COLO668 (cell line): Measurements from ENCODE around the gene PEA15.
A peak's percentile ranks its signal among the peaks of the same experiment; 100 is the strongest.

ENCODE experiments used
- DNase-seq: peaks from one replicate; lab custom pipeline; 2025; ENCODE audit not compliant: unreplicated experiment; lab: John Stamatoyannopoulos, UW

PEA15 gene

GRCh38 chr1:160207771-160208556 is 2.8 kb downstream of the PEA15 start:
- DNase-seq: no peak

DNA sequence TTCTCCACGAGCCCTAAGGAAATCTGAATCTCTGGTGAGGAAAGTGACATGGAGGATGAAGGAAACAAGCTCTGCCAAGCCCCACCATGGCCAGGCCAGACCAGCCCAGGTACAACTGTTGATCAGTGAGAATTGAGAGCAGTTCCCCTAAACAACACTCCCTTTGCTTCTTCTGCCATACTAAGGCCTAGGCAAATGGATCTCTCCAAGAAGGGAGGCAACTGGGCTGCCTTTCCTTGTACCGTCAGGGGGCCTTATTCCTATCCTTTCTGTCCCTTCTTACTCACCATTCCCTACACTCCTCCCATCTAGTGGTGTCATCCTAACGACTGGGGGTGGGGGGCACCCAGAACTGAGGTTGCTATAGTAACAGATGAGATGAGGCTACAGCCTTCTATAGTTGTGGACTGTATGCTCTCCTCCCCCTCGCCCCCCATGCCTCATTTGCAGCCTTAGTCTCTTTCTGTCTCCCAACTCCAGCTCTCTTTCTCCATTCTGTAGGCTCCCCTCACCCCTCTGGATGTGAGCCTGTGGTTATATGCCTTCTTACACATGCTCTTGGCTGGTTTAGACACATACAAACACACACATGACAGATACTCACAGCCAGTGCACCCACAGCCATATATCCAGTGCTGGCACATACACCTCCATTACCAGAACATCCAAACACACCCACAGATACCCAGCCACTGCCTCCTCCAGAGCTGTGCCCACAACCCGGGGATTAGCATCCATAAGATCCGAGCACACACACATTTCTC is 3.6 kb downstream of the PEA15 start:
- DNase-seq: no peak

DNA sequence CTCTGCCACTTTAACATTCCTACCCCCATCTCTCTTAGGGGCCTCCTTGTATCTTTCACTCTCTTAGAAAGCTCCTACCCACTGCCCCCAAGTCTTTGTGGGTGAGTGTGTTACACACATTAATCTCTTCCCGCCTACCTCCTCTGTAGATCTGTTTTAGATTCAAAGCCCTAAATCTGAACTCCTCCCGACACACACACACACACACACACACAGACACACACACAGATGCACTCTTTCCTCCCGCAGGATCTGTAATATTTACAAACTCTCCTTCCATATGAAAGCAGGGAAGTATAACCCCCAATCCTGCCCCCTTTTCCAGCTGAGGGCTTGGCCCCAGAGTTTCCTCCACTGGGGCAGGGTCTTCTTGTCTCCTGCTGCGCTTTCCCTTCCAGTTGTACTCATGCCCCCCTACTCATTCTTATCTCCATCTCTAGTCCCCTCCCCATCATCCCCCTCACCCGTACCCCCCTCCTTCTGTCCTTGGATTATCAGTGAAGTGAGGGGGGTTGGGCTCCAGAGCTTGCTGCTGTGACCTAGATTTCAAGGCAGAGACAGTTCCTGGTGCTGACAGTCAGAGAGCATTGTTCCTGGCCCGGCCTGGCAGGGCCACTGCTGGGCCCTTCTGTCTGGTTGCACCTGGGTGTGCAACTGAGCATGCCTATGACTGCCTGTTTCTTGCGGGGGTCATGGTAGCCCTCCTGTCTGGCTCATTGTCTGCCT is 4.3 kb downstream of the PEA15 start:
- no peak for DNase-seq

DNA sequence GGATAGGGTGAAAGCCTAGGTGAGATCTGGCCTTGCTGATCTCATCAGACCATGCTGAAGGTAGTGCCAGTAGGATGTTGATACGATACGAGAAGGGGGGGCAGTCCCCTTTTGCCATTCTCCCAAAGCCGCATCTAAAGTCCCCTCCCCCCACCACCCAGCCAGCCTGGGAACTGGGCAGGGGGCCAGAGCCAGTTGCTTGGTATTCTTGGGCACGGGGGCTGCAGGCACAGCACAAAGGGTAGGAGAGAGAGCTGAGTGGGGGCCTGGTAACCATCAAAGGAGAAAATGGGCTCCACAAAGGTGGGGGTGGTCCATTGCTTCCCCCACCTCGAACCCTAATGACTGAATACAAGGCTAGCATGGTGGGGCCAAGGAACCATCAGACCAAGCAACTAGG is 5.4 kb downstream of the PEA15 start:
- DNase-seq: no peak

DNA sequence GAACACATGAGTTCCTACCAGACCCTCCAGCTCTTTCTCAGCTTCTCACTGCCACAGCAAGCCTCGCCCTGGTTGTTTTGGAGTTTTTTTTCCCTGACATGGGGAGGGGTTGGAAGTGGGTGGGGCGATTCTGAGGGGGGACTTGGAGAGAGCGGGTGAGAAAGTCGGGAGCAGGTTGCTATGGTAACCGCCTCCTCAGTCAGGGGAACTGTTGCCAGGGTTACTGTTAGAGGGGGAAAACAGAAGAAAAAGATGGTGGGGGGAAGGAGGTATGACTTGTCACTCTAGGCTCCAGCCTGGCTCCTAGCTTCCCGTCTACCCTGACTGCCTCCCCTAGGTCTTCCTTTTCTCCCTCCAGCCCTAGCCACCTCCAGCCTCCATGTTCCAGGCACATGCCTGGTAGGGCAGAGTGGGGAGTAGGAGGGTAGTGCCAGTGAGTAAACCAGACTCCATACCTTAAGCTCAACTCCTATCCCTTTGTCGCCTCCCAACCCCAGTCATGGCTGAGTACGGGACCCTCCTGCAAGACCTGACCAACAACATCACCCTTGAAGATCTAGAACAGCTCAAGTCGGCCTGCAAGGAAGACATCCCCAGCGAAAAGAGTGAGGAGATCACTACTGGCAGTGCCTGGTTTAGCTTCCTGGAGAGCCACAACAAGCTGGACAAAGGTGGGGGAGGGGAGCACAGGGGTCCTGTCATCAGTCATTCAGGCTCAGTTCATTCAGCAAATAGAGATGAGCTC is 6.0 kb downstream of the PEA15 start:
- DNase-seq: no peak

DNA sequence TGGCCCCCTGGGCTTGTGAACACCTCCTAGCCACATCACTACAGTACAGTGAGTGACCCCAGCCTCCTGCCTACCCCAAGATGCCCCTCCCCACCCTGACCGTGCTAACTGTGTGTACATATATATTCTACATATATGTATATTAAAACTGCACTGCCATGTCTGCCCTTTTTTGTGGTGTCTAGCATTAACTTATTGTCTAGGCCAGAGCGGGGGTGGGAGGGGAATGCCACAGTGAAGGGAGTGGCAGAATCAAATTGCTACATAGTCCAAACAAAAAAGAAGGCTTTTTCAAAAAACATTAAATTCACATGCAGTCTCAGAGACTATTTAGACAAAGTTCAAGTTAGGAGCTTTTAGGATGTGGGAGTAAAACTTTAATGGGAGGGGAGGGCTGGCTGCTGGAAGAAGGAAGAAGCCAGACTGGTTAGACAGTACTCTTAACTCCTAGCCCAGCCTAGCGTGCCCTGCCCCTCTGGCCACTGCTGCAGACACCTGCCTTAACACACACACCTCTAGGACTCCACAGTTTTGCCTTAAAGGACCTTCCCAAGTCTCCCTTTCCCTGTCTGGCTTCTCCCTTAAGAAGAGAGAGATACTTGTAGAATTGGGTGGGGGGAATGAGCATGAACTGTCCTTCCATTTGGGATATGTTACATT is 9.4 kb downstream of the PEA15 start:
- no peak for DNase-seq

GRCh38 chr1:160216301-160216700 is 11.1 kb downstream of the PEA15 start:
- no peak for DNase-seq

DNA sequence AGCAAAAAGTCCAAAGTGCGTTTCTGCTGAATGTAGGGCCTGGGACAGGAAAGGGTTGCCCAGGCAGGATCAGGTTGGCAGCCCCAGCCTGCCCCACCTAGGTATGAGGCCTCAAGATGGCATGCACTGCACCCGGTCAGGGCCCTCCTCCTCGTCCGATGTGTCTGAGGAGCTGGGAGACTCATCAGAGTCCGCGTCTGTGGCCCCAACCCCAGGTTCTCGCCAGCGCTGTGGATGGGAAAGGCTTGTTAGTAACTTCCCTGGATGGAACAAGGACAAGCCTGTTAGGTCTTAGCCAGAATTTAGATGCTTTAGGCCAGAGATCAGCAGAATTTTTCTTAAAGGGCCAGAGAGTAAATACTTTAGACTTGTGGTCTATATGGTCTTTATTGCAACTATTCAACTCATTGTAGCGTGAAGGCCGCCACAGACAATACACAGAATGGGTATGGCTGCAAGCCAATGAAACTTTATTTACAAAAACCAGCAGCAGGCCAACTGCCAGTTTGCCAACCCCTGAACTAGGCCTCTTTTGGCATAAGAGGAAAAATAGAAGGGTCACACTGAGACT is 12.4 kb downstream of the PEA15 start:
- DNase-seq: no peak

- DNase-seq: peak; percentile 15
Measured at GRCh38 chr1:160219062-160219929, 14.1 kb downstream of the PEA15 start.

DNA sequence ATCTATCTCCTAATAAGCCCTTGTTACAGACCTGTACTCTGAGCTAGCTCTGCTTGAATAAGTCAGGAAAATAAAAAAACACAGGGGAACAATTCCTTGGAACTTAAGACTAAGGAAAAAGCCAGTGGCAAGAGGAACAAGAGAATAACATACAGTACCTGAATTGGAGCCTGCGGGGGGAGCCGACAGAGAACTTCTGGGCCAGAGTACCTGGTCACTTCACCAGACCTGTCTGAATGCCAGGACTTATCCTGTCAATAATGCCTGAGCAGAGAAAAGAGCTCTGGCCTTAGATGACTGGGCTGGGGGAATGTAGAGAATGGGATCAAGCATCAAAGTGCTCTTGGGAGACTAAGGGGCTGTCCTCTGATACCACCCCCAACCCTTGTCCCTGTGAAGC is 15.1 kb downstream of the PEA15 start:
- DNase-seq: no peak

DNA sequence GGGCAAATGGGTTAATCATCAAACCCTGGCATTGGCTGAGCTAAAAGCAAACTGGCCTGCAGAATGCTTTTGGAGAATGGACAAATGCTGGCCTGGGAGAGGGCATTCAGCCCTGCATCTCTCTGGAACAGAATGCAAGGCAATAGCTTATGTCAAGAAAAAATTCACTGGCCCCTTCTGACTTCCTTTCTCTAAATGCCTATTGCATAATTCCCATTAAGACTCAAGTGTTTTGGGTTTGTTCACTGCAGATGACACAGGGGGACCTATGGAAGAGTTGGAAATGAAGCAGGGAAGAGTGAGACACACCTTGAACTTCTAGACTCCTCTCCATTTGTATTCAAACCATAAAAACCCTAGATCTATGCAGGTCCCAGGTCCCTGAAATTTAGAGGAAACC is 15.9 kb downstream of the PEA15 start:
- DNase-seq: no peak

GRCh38 chr1:160222546-160222945 is 17.4 kb downstream of the PEA15 start:
- no peak for DNase-seq

DNA sequence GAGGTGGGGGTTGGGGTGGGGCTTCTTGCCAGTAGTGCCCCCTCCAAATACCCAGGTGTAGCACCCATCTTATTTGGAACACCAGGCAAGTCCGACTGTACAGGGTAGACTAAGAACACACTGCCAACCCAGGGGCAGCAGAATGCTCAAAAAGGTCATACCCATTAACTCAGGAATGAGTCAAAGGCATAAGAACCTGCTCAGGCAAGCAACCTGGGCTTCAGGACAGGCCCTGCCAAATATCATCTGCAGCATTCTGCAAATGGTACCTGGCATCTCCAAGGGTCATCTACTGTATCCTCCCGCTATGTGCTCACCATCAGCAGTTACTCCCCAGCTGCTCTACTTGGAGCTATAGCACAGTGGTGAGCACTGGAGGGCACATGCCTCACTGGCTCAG is 19.4 kb downstream of the PEA15 start:
- no peak for DNase-seq

GRCh38 chr1:160225345-160225744 is 20.2 kb downstream of the PEA15 start:
- no peak for DNase-seq

DNA sequence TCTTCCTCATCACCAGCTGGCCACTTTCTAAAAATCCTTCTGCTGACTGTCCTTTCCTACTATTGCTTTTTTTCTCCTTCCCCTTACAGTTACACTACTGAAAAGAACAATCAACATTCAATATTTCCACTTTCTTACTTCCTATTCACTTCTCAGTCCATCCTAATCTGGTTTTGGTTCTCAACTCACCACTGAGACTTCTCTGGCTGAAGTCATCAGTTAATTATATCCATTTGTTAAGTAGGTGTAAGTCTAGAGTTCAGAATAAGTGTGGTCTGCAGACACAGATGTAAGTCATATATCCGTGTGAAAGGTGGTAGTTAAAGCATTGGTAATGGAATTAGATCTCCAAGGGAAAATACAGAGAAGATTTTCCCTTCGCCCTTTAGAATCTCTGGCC is 21.4 kb downstream of the PEA15 start:
- DNase-seq: no peak

- no peak for DNase-seq
Measured at GRCh38 chr1:160227034-160227433, 21.9 kb downstream of the PEA15 start.

- DNase-seq: no peak
Measured at GRCh38 chr1:160227561-160227960, 22.4 kb downstream of the PEA15 start.

GRCh38 chr1:160228431-160228830 is 23.2 kb downstream of the PEA15 start:
- no peak for DNase-seq

GRCh38 chr1:160232911-160233310 is 27.7 kb downstream of the PEA15 start:
- no peak for DNase-seq
